Left ventricle myocardium inferior (tissue), 1 donor: Measurements from ENCODE around the gene ELN. TPM values are rescaled to one million over a fixed set of nuclear protein-coding genes. Genes with fewer than 3 reads are reported as not detected.

Source experiments
- DNase-seq: peaks from one replicate; pipeline ENCODE4 v3.0.0-alpha.2; 2020
- H3K27ac ChIP-seq: fragments of 200-600 bp; replicated peaks from 2 replicates; pipeline ENCODE4 v1.8.0; 2021
- H3K27me3 ChIP-seq: fragments of 200-600 bp; 2 replicates; pipeline ENCODE4 v1.8.0; 2021; ENCODE audit warnings: low read depth
- H3K36me3 ChIP-seq: fragments of 200-600 bp; 2 replicates; pipeline ENCODE4 v1.8.0; 2021
- H3K4me1 ChIP-seq: fragments of 200-600 bp; 2 replicates; pipeline ENCODE4 v1.8.0; 2021
- H3K4me3 ChIP-seq: fragments of 200-600 bp; 2 replicates; pipeline ENCODE4 v1.8.0; 2021; ENCODE audit warnings: mild to moderate bottlenecking, moderate library complexity
- H3K9me3 ChIP-seq: fragments of 200-600 bp; replicated peaks from 2 replicates; pipeline ENCODE4 v1.8.0; 2021
- intact Hi-C: fragments of 100-400 bp; cut with micrococcal nuclease; formaldehyde crosslinking; loops from one replicate; pipeline ENCODE4 v1.11.0; 2022
- total RNA-seq: library from RNA; stranded (reverse); fragmentation: NEBNext Ultra II Directional; extraction: Animal tissue kit (Norgen Biotek cat#: 25700); gene quantifications from one replicate; pipeline ENCODE4 v1.2.1, GENCODE V29; 2021
- TF ChIP-seq, protein P1 (sequence below): fragments of 200-600 bp; IDR thresholded peaks from 2 replicates; pipeline ENCODE4 v1.8.0; 2021; ENCODE audit warnings: antibody characterized with exemption, mild to moderate bottlenecking, borderline replicate concordance
- donor health status: DM: no; HTN: yes; CAD: no; lungs with severe emphysema.

Gene ELN
- total RNA-seq, 1 donor from 2014 or later, result 51.6 TPM

DNA sequence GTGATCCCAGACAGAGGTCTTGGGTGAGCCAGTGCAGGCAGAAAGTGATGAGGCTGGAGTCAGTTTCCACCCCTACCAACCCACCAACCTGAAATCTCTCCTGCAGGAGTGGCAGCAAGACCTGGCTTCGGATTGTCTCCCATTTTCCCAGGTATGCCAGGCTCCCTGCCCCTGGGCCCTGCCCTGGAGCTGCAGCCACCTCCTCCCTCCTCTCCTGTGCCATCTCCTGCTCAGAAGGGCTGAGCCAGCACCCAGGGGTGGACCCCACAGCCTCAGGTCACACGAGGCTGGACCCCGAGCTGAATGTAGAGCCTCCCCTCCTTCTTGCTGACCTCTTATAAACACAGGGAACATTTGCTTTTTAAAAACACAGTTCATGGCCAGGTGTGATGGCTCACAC, 38.7 kb downstream of the ELN start:
- intact Hi-C loops, result no loop called here
- Histone ChIP-seq H3K36me3 (peaks cover 15% of the 10 kb centered on the region), H3K4me1 (peaks cover 9% of the 10 kb centered on the region), H3K9me3 (no peaks in the 10 kb centered on the region), H3K27me3 (no peaks in the 10 kb centered on the region), H3K4me3 (no peak overlapping the region), H3K27ac (no peak overlapping the region)
- no peak for DNase-seq
- TF ChIP-seq, protein P1, sequence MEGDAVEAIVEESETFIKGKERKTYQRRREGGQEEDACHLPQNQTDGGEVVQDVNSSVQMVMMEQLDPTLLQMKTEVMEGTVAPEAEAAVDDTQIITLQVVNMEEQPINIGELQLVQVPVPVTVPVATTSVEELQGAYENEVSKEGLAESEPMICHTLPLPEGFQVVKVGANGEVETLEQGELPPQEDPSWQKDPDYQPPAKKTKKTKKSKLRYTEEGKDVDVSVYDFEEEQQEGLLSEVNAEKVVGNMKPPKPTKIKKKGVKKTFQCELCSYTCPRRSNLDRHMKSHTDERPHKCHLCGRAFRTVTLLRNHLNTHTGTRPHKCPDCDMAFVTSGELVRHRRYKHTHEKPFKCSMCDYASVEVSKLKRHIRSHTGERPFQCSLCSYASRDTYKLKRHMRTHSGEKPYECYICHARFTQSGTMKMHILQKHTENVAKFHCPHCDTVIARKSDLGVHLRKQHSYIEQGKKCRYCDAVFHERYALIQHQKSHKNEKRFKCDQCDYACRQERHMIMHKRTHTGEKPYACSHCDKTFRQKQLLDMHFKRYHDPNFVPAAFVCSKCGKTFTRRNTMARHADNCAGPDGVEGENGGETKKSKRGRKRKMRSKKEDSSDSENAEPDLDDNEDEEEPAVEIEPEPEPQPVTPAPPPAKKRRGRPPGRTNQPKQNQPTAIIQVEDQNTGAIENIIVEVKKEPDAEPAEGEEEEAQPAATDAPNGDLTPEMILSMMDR, result no peak

DNA sequence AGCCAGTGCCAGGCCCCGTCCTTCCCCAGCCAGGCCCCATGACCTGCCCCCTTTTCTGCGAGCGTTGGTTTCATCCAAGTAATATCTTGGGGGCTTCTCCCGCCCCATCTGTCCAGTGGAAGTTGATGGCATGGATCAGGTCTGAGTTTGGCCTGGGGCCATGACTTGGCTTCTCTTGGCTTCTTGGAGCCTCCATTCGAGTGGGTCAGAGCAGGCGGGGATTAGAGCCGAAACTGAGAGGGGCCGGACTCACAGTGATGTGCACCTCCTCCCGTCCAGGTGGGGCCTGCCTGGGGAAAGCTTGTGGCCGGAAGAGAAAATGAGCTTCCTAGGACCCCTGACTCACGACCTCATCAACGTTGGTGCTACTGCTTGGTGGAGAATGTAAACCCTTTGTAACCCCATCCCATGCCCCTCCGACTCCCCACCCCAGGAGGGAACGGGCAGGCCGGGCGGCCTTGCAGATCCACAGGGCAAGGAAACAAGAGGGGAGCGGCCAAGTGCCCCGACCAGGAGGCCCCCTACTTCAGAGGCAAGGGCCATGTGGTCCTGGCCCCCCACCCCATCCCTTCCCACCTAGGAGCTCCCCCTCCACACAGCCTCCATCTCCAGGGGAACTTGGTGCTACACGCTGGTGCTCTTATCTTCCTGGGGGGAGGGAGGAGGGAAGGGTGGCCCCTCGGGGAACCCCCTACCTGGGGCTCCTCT, 40.6 kb downstream of the ELN start:
- H3K4me3 ChIP-seq, result no peak overlapping the region
- peaks cover 12% of the 10 kb centered on the region for H3K36me3 ChIP-seq
- DNase-seq, result no peak
- H3K27me3 ChIP-seq, result no peaks in the 10 kb centered on the region
- H3K27ac ChIP-seq, result no peak overlapping the region
- no peaks in the 10 kb centered on the region for H3K9me3 ChIP-seq
- intact Hi-C loops, result no loop called here
- H3K4me1 ChIP-seq, result no peaks in the 10 kb centered on the region
- TF ChIP-seq, protein P1, result no peak

DNA sequence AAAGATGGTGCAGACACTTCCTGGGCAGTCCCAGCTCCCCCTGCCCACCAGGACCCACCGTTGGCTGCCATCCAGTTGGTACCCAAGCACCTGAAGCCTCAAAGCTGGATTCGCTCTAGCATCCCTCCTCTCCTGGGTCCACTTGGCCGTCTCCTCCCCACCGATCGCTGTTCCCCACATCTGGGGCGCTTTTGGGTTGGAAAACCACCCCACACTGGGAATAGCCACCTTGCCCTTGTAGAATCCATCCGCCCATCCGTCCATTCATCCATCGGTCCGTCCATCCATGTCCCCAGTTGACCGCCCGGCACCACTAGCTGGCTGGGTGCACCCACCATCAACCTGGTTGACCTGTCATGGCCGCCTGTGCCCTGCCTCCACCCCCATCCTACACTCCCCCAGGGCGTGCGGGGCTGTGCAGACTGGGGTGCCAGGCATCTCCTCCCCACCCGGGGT, 41.1 kb downstream of the ELN start:
- H3K9me3 ChIP-seq, result no peaks in the 10 kb centered on the region
- no peaks in the 10 kb centered on the region for H3K4me1 ChIP-seq
- no peak overlapping the region for H3K4me3 ChIP-seq
- no peaks in the 10 kb centered on the region for H3K27me3 ChIP-seq
- intact Hi-C loops, result no loop called here
- peaks cover 11% of the 10 kb centered on the region for H3K36me3 ChIP-seq
- no peak for DNase-seq
- TF ChIP-seq, protein P1, result no peak
- no peak overlapping the region for H3K27ac ChIP-seq

DNA sequence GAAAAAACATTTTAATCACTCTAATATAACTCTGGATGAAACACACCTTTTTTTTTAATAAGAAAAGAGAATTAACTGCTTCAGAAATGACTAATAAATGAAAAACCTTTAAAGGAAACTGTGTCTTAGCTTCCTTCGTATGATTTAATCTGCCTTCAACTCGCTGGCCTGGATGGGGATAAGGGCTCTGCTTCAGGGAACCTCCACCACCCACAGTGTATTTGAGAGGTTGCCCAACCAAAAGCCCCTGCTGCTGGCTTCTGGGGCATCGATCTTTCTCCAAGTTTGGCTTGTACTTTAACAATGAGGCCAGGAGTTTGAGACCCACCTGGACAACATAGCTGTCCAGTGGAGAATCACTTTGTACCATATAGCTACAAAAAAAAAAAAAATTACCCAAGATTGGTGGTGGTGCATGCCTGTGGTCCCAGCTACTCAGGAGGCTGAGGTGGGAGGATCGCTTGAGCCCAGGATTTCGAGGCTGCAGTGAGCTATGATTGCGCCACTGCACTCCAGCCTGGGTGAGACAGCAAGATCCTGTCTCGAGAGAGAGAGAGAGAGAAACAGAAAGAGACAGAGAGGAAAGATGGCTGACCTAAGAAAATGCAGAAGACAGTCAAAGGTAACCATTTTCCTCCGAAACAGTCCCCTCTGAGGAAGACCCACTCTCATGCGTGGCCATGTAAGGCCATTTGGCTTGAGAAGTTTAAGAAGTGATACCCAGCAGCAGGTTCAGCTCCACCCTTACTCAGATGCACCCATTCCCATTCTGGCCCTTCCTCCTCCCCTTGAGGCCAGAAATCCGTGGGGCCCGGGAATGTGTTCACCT, 42.0 kb downstream of the ELN start:
- Histone ChIP-seq H3K36me3 (peaks cover 6% of the 10 kb centered on the region), H3K4me1 (no peaks in the 10 kb centered on the region), H3K27ac (no peak overlapping the region), H3K27me3 (no peaks in the 10 kb centered on the region), H3K4me3 (no peak overlapping the region), H3K9me3 (no peaks in the 10 kb centered on the region)
- TF ChIP-seq, protein P1, result no peak
- intact Hi-C loops, result no loop called here
- no peak for DNase-seq

DNA sequence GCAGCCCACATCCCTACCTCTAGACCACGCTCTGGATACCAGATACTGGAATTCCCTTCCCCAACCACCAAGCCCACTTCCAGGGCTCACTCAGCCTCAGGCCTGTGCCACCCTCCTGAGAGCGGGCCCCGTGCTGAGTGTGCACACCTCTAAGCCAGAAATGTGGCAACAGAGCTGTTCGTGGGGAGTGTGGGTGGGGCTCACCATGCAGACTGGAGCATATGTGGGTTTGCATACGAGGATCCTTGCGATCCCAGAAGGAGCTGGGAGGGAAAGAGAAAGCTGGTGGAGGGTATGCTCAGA, 42.6 kb downstream of the ELN start:
- Histone ChIP-seq H3K9me3 (no peaks in the 10 kb centered on the region), H3K27ac (no peak overlapping the region), H3K36me3 (peaks cover 6% of the 10 kb centered on the region), H3K4me3 (no peak overlapping the region), H3K4me1 (no peaks in the 10 kb centered on the region), H3K27me3 (no peaks in the 10 kb centered on the region)
- intact Hi-C loops, result no loop called here
- DNase-seq, result no peak
- TF ChIP-seq, protein P1, result no peak
